ENCODE data around the gene FKBP9.

DNA sequence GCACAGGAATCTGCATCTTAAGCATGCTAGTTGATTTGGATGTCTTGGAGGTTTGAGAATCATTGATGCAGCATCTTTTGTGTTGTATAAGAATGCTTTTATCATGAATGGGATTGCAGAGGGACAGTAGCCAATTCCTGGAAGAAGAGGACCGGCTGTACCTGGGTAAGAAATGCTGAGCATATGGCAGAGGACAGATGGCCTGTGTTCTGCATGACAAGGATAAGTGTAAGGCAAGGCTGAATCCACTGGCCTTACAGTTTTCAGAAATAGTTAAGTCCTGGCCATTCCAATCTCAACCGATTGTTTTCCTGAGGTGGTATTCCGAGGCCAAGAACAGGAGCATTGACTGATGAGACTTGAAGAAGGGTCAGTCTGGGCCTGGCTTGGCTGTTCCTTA lies 41.2 kb upstream of the FKBP9 start:
- TF ChIP-seq, protein P1, sequence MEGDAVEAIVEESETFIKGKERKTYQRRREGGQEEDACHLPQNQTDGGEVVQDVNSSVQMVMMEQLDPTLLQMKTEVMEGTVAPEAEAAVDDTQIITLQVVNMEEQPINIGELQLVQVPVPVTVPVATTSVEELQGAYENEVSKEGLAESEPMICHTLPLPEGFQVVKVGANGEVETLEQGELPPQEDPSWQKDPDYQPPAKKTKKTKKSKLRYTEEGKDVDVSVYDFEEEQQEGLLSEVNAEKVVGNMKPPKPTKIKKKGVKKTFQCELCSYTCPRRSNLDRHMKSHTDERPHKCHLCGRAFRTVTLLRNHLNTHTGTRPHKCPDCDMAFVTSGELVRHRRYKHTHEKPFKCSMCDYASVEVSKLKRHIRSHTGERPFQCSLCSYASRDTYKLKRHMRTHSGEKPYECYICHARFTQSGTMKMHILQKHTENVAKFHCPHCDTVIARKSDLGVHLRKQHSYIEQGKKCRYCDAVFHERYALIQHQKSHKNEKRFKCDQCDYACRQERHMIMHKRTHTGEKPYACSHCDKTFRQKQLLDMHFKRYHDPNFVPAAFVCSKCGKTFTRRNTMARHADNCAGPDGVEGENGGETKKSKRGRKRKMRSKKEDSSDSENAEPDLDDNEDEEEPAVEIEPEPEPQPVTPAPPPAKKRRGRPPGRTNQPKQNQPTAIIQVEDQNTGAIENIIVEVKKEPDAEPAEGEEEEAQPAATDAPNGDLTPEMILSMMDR (conservative IDR thresholded peaks at IDR 0.05; ENCODE audit: low read depth, low read length), result no peak
- no peak for TF ChIP-seq EZH2 (IDR thresholded peaks at IDR 0.05; ENCODE audit: borderline replicate concordance, low read depth, low read length, poor library complexity, severe bottlenecking)
